IMR-90 (cell line): ENCODE results near the gene STAU1. TPM values are rescaled to one million over a fixed set of nuclear protein-coding genes. Genes with fewer than 3 reads are reported as not detected.
A peak's percentile ranks its signal among the peaks of the same experiment; 100 is the strongest.

Experiments
- ATAC-seq: fragments of 200-7000 bp; cut with Tn5 transposase; 2 replicates; pipeline ENCODE4 v1.9.1; 2020; ENCODE audit warnings: low read depth, mild to moderate bottlenecking, moderate library complexity
- BruUV-seq: library from RNA; stranded (reverse); fragments of 400-500 nt; replicated peaks from 2 replicates; lab custom pipeline; 2021; lab: Mats Ljungman, UMichigan
- CTCF ChIA-PET: fragments of 300-600 bp; formaldehyde crosslinking; extraction: SDS; loops from one replicate; lab custom pipeline; 2021; ENCODE audit warnings: antibody characterized with exemption; lab: Yijun Ruan, JAX
- POLR2A ChIA-PET: fragments of 300-600 bp; sonication (Branson Sonifier 250); formaldehyde crosslinking; loops from one replicate; lab custom pipeline; 2022; ENCODE audit warnings: antibody characterized with exemption; ENCODE audit not compliant: unreplicated experiment; lab: Charles Lee
- DNase-seq: peaks from one replicate; pipeline ENCODE4 v3.0.0; 2013
- H2AFZ ChIP-seq: replicated peaks from 2 replicates; pipeline ENCODE3; 2013; ENCODE audit warnings: low read length, mild to moderate bottlenecking; ENCODE audit not compliant: poor library complexity
- H2AK5ac ChIP-seq: 2 replicates; pipeline ENCODE4 v1.6.1; 2013; ENCODE audit warnings: low read depth, low read length, inconsistent platforms
- H2AK9ac ChIP-seq: replicated peaks from 2 replicates; pipeline ENCODE3; 2013; ENCODE audit warnings: mild to moderate bottlenecking, low read depth, low read length, moderate library complexity; ENCODE audit not compliant: poor library complexity
- H2BK120ac ChIP-seq: 2 replicates; pipeline ENCODE4 v1.6.1; 2013; ENCODE audit warnings: low read depth, low read length, inconsistent platforms
- H2BK15ac ChIP-seq: 3 replicates; pipeline ENCODE4 v1.6.1; 2013; ENCODE audit warnings: low read depth, low read length, inconsistent platforms
- H2BK20ac ChIP-seq: 2 replicates; pipeline ENCODE4 v1.6.1; 2013; ENCODE audit warnings: low read depth, mild to moderate bottlenecking, inconsistent platforms, low read length, moderate library complexity
- H2BK5ac ChIP-seq: 2 replicates; pipeline ENCODE4 v1.6.1; 2013; ENCODE audit warnings: mild to moderate bottlenecking, low read depth, low read length, inconsistent platforms; ENCODE audit not compliant: poor library complexity, severe bottlenecking
- H3K14ac ChIP-seq: replicated peaks from 2 replicates; pipeline ENCODE4 v1.6.1; 2013; ENCODE audit warnings: low read depth, low read length, inconsistent platforms
- H3K18ac ChIP-seq: 2 replicates; pipeline ENCODE4 v1.6.1; 2013; ENCODE audit warnings: low read depth, low read length, control low read depth
- H3K23ac ChIP-seq: 2 replicates; pipeline ENCODE4 v1.6.1; 2013; ENCODE audit warnings: low read depth, low read length, inconsistent platforms
- H3K27ac ChIP-seq: 2 replicates; pipeline ENCODE4 v1.5.1; 2013; ENCODE audit warnings: mild to moderate bottlenecking, control low read depth, low read length; ENCODE audit not compliant: insufficient read depth
- H3K27me3 ChIP-seq: 2 replicates; pipeline ENCODE4 v1.6.1; 2013; ENCODE audit warnings: low read length; ENCODE audit not compliant: control insufficient read depth, insufficient read depth
- H3K36me3 ChIP-seq: 2 replicates; pipeline ENCODE4 v1.6.1; 2013; ENCODE audit warnings: low read length, mixed read lengths; ENCODE audit not compliant: control insufficient read depth, insufficient read depth
- H3K4ac ChIP-seq: 2 replicates; pipeline ENCODE4 v1.6.1; 2013; ENCODE audit warnings: low read depth, low read length, inconsistent platforms
- H3K4me1 ChIP-seq: 2 replicates; pipeline ENCODE4 v1.6.1; 2013; ENCODE audit warnings: low read length, mixed read lengths; ENCODE audit not compliant: control insufficient read depth, insufficient read depth
- H3K4me2 ChIP-seq: 2 replicates; pipeline ENCODE4 v1.6.1; 2013; ENCODE audit warnings: low read depth, mild to moderate bottlenecking, control low read depth, low read length, moderate library complexity
- H3K4me3 ChIP-seq: 2 replicates; pipeline ENCODE4 v1.5.1; 2013; ENCODE audit warnings: low read depth, mild to moderate bottlenecking, control low read depth, low read length, moderate library complexity; ENCODE audit not compliant: insufficient read depth
- H3K56ac ChIP-seq: 2 replicates; pipeline ENCODE4 v1.6.1; 2013; ENCODE audit warnings: low read length, inconsistent platforms; ENCODE audit not compliant: insufficient read depth; ENCODE audit errors: extremely low read depth
- H3K79me1 ChIP-seq, 2 experiments: 2 replicates each; pipeline ENCODE4 v1.6.1; 2013; ENCODE audit warnings: low read length in 2 of 2, inconsistent platforms in 1 of 2, low read depth in 1 of 2
- H3K9ac ChIP-seq: 2 replicates; pipeline ENCODE4 v1.6.1; 2013; ENCODE audit warnings: low read depth, low read length, control low read depth
- H3K9me1 ChIP-seq: 2 replicates; pipeline ENCODE4 v1.6.1; 2013; ENCODE audit warnings: low read length, inconsistent platforms; ENCODE audit not compliant: insufficient read depth
- H3K9me3 ChIP-seq: 2 replicates; pipeline ENCODE4 v1.6.1; 2013; ENCODE audit warnings: low read length; ENCODE audit not compliant: control insufficient read depth, insufficient read depth
- H4K20me1 ChIP-seq: 2 replicates; pipeline ENCODE4 v1.6.1; 2013; ENCODE audit warnings: low read length, inconsistent platforms; ENCODE audit not compliant: insufficient read depth
- H4K5ac ChIP-seq: 2 replicates; pipeline ENCODE4 v1.6.1; 2013; ENCODE audit warnings: mild to moderate bottlenecking, low read depth, low read length, control low read depth
- H4K8ac ChIP-seq, 2 experiments: 2 replicates each; pipeline ENCODE4 v1.6.1; 2013; ENCODE audit warnings: low read depth in 2 of 2, low read length in 2 of 2, control low read depth in 1 of 2, inconsistent platforms in 1 of 2
- H4K91ac ChIP-seq: 2 replicates; pipeline ENCODE4 v1.6.1; 2013; ENCODE audit warnings: low read depth, low read length, inconsistent platforms; ENCODE audit not compliant: insufficient read depth
- BHLHE40 ChIP-seq: fragments of 150-350 bp; IDR thresholded peaks from 2 replicates; pipeline ENCODE4 v1.6.1; 2016; ENCODE audit warnings: mild to moderate bottlenecking, low read depth, low read length
- CEBPB ChIP-seq: IDR thresholded peaks from 2 replicates; pipeline ENCODE4 v1.6.1; 2012; ENCODE audit warnings: low read depth, low read length, improper control_type of control experiment
- CTCF ChIP-seq: conservative IDR thresholded peaks from 2 replicates; pipeline ENCODE4 v1.5.1; 2012; ENCODE audit warnings: mild to moderate bottlenecking, low read depth, low read length, improper control_type of control experiment
- ELK1 ChIP-seq: fragments of 150-350 bp; IDR thresholded peaks from 2 replicates; pipeline ENCODE4 v1.6.1; 2016; ENCODE audit warnings: low read depth, mild to moderate bottlenecking, low read length, moderate library complexity, borderline replicate concordance
- FOS ChIP-seq: fragments of 150-350 bp; IDR thresholded peaks from 2 replicates; pipeline ENCODE4 v1.6.1; 2016; ENCODE audit warnings: low read depth, low read length
- MAFK ChIP-seq: IDR thresholded peaks from 2 replicates; pipeline ENCODE4 v1.6.1; 2012; ENCODE audit warnings: low read depth, low read length, improper control_type of control experiment
- MAZ ChIP-seq: IDR thresholded peaks from 2 replicates; pipeline ENCODE4 v1.6.1; 2012; ENCODE audit warnings: low read depth, mild to moderate bottlenecking, low read length, improper control_type of control experiment, moderate library complexity, borderline replicate concordance
- MXI1 ChIP-seq: IDR thresholded peaks from 2 replicates; pipeline ENCODE4 v1.6.1; 2012; ENCODE audit warnings: low read depth, mild to moderate bottlenecking, low read length, moderate library complexity, borderline replicate concordance
- NFE2L2 ChIP-seq: fragments of 150-350 bp; IDR thresholded peaks from 2 replicates; pipeline ENCODE4 v1.6.1; 2016; ENCODE audit warnings: low read depth, mild to moderate bottlenecking, low read length
- RAD21 ChIP-seq: IDR thresholded peaks from 2 replicates; pipeline ENCODE4 v1.6.1; 2012; ENCODE audit warnings: low read length, improper control_type of control experiment
- RCOR1 ChIP-seq: IDR thresholded peaks from 2 replicates; pipeline ENCODE4 v1.6.1; 2012; ENCODE audit warnings: mild to moderate bottlenecking, low read length, improper control_type of control experiment; ENCODE audit not compliant: insufficient replicate concordance
- RFX5 ChIP-seq: IDR thresholded peaks from 2 replicates; pipeline ENCODE4 v1.8.0; 2012; ENCODE audit warnings: low read depth, mild to moderate bottlenecking, low read length, moderate library complexity
- USF2 ChIP-seq: fragments of 150-350 bp; IDR thresholded peaks from 2 replicates; pipeline ENCODE4 v1.6.1; 2017; ENCODE audit warnings: mild to moderate bottlenecking, antibody characterized with exemption, low read length, low read depth
- WGBS, 2 experiments: methylation state at CpG; one replicate each; pipeline versions ENCODE4 v1.1.5 to v1.1.7; 2013; ENCODE audit warnings: missing lambda C conversion rate in 2 of 2; ENCODE audit not compliant: insufficient read length in 1 of 2; ENCODE audit errors: extremely low coverage in 2 of 2; 5-methylcytosine and 5-hydroxymethylcytosine counted together
- dilution Hi-C: fragments of 300-500 bp; cut with HindIII; formaldehyde crosslinking; loops from one replicate; pipeline ENCODE4 v1.14.3; 2018; ENCODE audit warnings: low sequenced_read_pairs; ENCODE audit not compliant: unreplicated experiment
- in situ Hi-C: fragments of 300-500 bp; cut with MboI; formaldehyde crosslinking; loops from 3 replicates; pipeline ENCODE4 v1.14.3; 2019; ENCODE audit warnings: low sequenced_read_pairs, inconsistent platforms, mixed read lengths
- intact Hi-C: fragments of 100-400 bp; cut with micrococcal nuclease; formaldehyde crosslinking; loops from 2 replicates; pipeline ENCODE4 v1.10.0; 2022
- polyA plus RNA-seq, 3 experiments: library from polyadenylated mRNA; depleted of rRNA; stranded (reverse); fragments of >200 nt; gene quantifications; 2 replicates each; pipeline ENCODE4 v1.2.3, GENCODE V29; 2012; ENCODE audit warnings: low replicate concordance in 1 of 3
- total RNA-seq: library from RNA; depleted of rRNA; stranded (reverse); fragments of >200 nt; gene quantifications from 2 replicates; pipeline ENCODE4 v1.2.3, GENCODE V29; 2012

STAU1 gene
- total and polyA plus RNA-seq, 2 of the 4 experiments (the other 2 are of a cell fraction): 35.3 to 50.3 TPM

GRCh38 chr20:49104365-49104648, 83.8 kb downstream of the STAU1 start:
- intact Hi-C loops (no loop called here), in situ Hi-C loops (no loop called here), dilution Hi-C loops (no loop called here)
- ATAC-seq: peak; percentile 12; the same call in 1 of the 2 replicates
- H3K4me2 ChIP-seq: no peak overlapping the region
- H2AK9ac ChIP-seq: no peak overlapping the region
- no peaks in the 10 kb centered on the region for H3K9me1 ChIP-seq
- no peak for DNase-seq
- no peak overlapping the region for H2AFZ ChIP-seq
- H3K27me3 ChIP-seq: no peaks in the 10 kb centered on the region
- no peak overlapping the region for H3K18ac ChIP-seq
- no peak overlapping the region for H3K14ac ChIP-seq
- H3K23ac ChIP-seq: no peak overlapping the region
- TF ChIP-seq USF2 (no peak), ELK1 (no peak), RFX5 (no peak), BHLHE40 (no peak), CEBPB (no peak), CTCF (no peak), MXI1 (no peak), NFE2L2 (no peak), RCOR1 (no peak), RAD21 (no peak), FOS (no peak), MAFK (no peak), MAZ (no peak)
- no peak overlapping the region for H4K8ac ChIP-seq
- ChIA-PET CTCF (no interaction called here), POLR2A (no interaction called here)
- no peak overlapping the region for H4K5ac ChIP-seq
- no TSS peak for BruUV-seq
- no peak overlapping the region for H4K91ac ChIP-seq
- no peak overlapping the region for H3K4ac ChIP-seq
- no peak overlapping the region for H3K9ac ChIP-seq
- H3K4me3 ChIP-seq: no peak overlapping the region
- no peak overlapping the region for H2AK5ac ChIP-seq
- H2BK20ac ChIP-seq: no peak overlapping the region
- H3K56ac ChIP-seq: no peak overlapping the region
- H3K4me1 ChIP-seq: no peaks in the 10 kb centered on the region
- H3K27ac ChIP-seq: no peak overlapping the region
- peaks cover 8 to 26% of the 10 kb centered on the region in 2 experiments; a peak in 3 of 4 replicates for H3K79me1 ChIP-seq
- 80% methylated on average over 1 of the region's 3 CpGs; no CpG with 5 or more reads in 1 of the 2 experiments for WGBS, 2 experiments
- H2BK5ac ChIP-seq: no peak overlapping the region
- no peak overlapping the region for H2BK120ac ChIP-seq
- H3K36me3 ChIP-seq: peaks cover 26% of the 10 kb centered on the region
- H3K9me3 ChIP-seq: no peaks in the 10 kb centered on the region
- no peak overlapping the region for H2BK15ac ChIP-seq
- no peaks in the 10 kb centered on the region for H4K20me1 ChIP-seq
